ENCODE measurements around the gene IL1RAPL2.
"Not testable (repeated sequence)": the region's sequence is repeated elsewhere in the genome, so short reads cannot be mapped to it uniquely, and the experiment has no call there.

IL1RAPL2 gene

GRCh38 chrX:104677517-104677916, 111.5 kb downstream of the IL1RAPL2 start:
- DNase-seq (ENCODE audit: low read depth) = not testable (repeated sequence)

- DNase-seq (ENCODE audit: low read depth) = no peak
These were observed 113.2 kb downstream of the IL1RAPL2 start for GRCh38 chrX:104679175-104679574.

- no peak for DNase-seq (ENCODE audit: low read depth)
These were observed 115.2 kb downstream of the IL1RAPL2 start for GRCh38 chrX:104681214-104681613.

GRCh38 chrX:104684077-104684476, 118.1 kb downstream of the IL1RAPL2 start:
- DNase-seq (ENCODE audit: low read depth) = no peak

GRCh38 chrX:104695593-104695992, 129.6 kb downstream of the IL1RAPL2 start:
- DNase-seq (ENCODE audit: low read depth) = no peak

GRCh38 chrX:104696667-104697066, 130.7 kb downstream of the IL1RAPL2 start:
- DNase-seq (ENCODE audit: low read depth) = no peak

GRCh38 chrX:104697294-104697693, 131.3 kb downstream of the IL1RAPL2 start:
- no peak for DNase-seq (ENCODE audit: low read depth)

GRCh38 chrX:104707042-104707441, 141.0 kb downstream of the IL1RAPL2 start:
- no peak for DNase-seq (ENCODE audit: low read depth)

GRCh38 chrX:104707572-104707971, 141.6 kb downstream of the IL1RAPL2 start:
- no peak for DNase-seq (ENCODE audit: low read depth)

GRCh38 chrX:104712515-104712914, 146.5 kb downstream of the IL1RAPL2 start:
- no peak for DNase-seq (ENCODE audit: low read depth)

- no peak for DNase-seq (ENCODE audit: low read depth)
These were observed 155.9 kb downstream of the IL1RAPL2 start for GRCh38 chrX:104721854-104722253.

- DNase-seq (ENCODE audit: low read depth) = no peak
These were observed 162.5 kb downstream of the IL1RAPL2 start for GRCh38 chrX:104728456-104728855.

GRCh38 chrX:104742355-104742754, 176.4 kb downstream of the IL1RAPL2 start:
- DNase-seq (ENCODE audit: low read depth) = no peak

- no peak for DNase-seq (ENCODE audit: low read depth)
These were observed 179.2 kb downstream of the IL1RAPL2 start for GRCh38 chrX:104745152-104745551.

GRCh38 chrX:104749951-104750610, 184.1 kb downstream of the IL1RAPL2 start:
- DNase-seq (ENCODE audit: low read depth) = no peak

- no peak for DNase-seq (ENCODE audit: low read depth)
These were observed 196.6 kb downstream of the IL1RAPL2 start for GRCh38 chrX:104762641-104763040.

GRCh38 chrX:104789784-104790183, 223.8 kb downstream of the IL1RAPL2 start:
- no peak for DNase-seq (ENCODE audit: low read depth)

GRCh38 chrX:104795804-104796203, 229.8 kb downstream of the IL1RAPL2 start:
- DNase-seq (ENCODE audit: low read depth) = no peak

- DNase-seq (ENCODE audit: low read depth) = no peak
These were observed 237.2 kb downstream of the IL1RAPL2 start for GRCh38 chrX:104803219-104803618.

GRCh38 chrX:104806346-104806745, 240.3 kb downstream of the IL1RAPL2 start:
- DNase-seq (ENCODE audit: low read depth) = no peak

GRCh38 chrX:104833401-104833800, 267.4 kb downstream of the IL1RAPL2 start:
- DNase-seq (ENCODE audit: low read depth) = no peak

- DNase-seq (ENCODE audit: low read depth) = no peak
These were observed 276.6 kb downstream of the IL1RAPL2 start for GRCh38 chrX:104842646-104843045.

GRCh38 chrX:104852241-104852640, 286.2 kb downstream of the IL1RAPL2 start:
- no peak for DNase-seq (ENCODE audit: low read depth)

- no peak for DNase-seq (ENCODE audit: low read depth)
These were observed 288.2 kb downstream of the IL1RAPL2 start for GRCh38 chrX:104854188-104854587.
